HepG2 (cell line): Measurements from ENCODE around the gene MRPL48. TPM values are rescaled to one million over a fixed set of nuclear protein-coding genes. Genes with fewer than 3 reads are reported as not detected.

Experiments used
- ATAC-seq: fragments of 200-7000 bp; cut with Tn5 transposase; 3 replicates; pipeline ENCODE4 v1.9.1; 2020; ENCODE audit warnings: mild to moderate bottlenecking, moderate library complexity
- BruUV-seq: library from RNA; stranded (reverse); fragments of 400-500 nt; replicated peaks from 2 replicates; lab custom pipeline; 2021; lab: Mats Ljungman, UMichigan
- CTCF ChIA-PET: fragments of 300-600 bp; formaldehyde crosslinking; extraction: SDS; loops from one replicate; lab custom pipeline; 2021; ENCODE audit warnings: low total read pairs, inconsistent platforms, low intra/inter-chr PET ratio; lab: Yijun Ruan, JAX
- POLR2A ChIA-PET: fragments of 350-600 bp; sonication (Branson Sonifier 250); formaldehyde crosslinking; loops from one replicate; lab custom pipeline; 2020; ENCODE audit warnings: antibody characterized with exemption, inconsistent platforms; lab: Yijun Ruan, JAX
- DNase-seq: peaks from one replicate; pipeline ENCODE4 v3.0.0-alpha.2; 2015; ENCODE audit warnings: low spot score
- FAIRE-seq: peaks from 3 replicates; lab custom pipeline; 2011; peaks lifted over from hg19 to GRCh38; lab: Jason Lieb, UNC
- H2AFZ ChIP-seq: one replicate; pipeline ENCODE4 v1.6.1; 2011; ENCODE audit warnings: low read length, inconsistent platforms
- H3K27ac ChIP-seq: fragments of 300-600 bp; 3 replicates; pipeline ENCODE4 v1.8.0; 2011; ENCODE audit warnings: mixed run types, mild to moderate bottlenecking, mixed read lengths, low read length, inconsistent platforms; ENCODE audit not compliant: insufficient read depth; ENCODE audit errors: extremely low read length
- H3K27me3 ChIP-seq, 2 experiments: fragments of 200-600 bp in 1 of 2; 2 replicates in 1 of 2; 3 replicates in 1 of 2; pipeline versions ENCODE4 v1.6.0 to v1.8.0; 2011; ENCODE audit warnings: low read length in 2 of 2, mild to moderate bottlenecking in 2 of 2, moderate library complexity in 2 of 2, inconsistent platforms in 1 of 2; ENCODE audit not compliant: insufficient read depth in 2 of 2, control insufficient read depth in 1 of 2
- H3K36me3 ChIP-seq, 2 experiments: fragments of 200-600 bp in 1 of 2; replicated peaks in 1 of 2; 2 replicates in 1 of 2; 3 replicates in 1 of 2; pipeline versions ENCODE4 v1.5.1 to v1.8.0; 2011; ENCODE audit warnings: low read length in 2 of 2, inconsistent platforms in 1 of 2; ENCODE audit not compliant: insufficient read depth in 2 of 2, control insufficient read depth in 1 of 2
- H3K4me1 ChIP-seq: 2 replicates; pipeline ENCODE4 v1.5.1; 2012; ENCODE audit warnings: low read length, inconsistent platforms; ENCODE audit not compliant: insufficient read depth
- H3K4me2 ChIP-seq: 2 replicates; pipeline ENCODE4 v1.6.0; 2011; ENCODE audit warnings: low read depth, low read length, inconsistent platforms
- H3K4me3 ChIP-seq, 3 experiments: fragments of 200-600 bp in 1 of 3; sonication (generic), shearing (Covaris generic) in 1 of 3; replicated peaks in 1 of 3; 2 replicates each; pipeline ENCODE4 v1.5.1; 2011 to 2016; ENCODE audit warnings: low read length in 3 of 3, inconsistent platforms in 2 of 3, low read depth in 2 of 3, mild to moderate bottlenecking in 2 of 3, control low read depth in 1 of 3, mixed read lengths in 1 of 3; ENCODE audit not compliant: insufficient read depth in 1 of 3
- H3K79me2 ChIP-seq: one replicate; pipeline ENCODE4 v1.6.1; 2011; ENCODE audit warnings: low read length, inconsistent platforms; ENCODE audit not compliant: insufficient read depth
- H3K9ac ChIP-seq: 2 replicates; pipeline ENCODE4 v1.6.0; 2011; ENCODE audit warnings: mild to moderate bottlenecking, low read depth, low read length, inconsistent platforms; ENCODE audit not compliant: insufficient read depth
- H3K9me3 ChIP-seq: 2 replicates; pipeline ENCODE4 v1.5.1; 2012; ENCODE audit warnings: mild to moderate bottlenecking, low read length
- H4K20me1 ChIP-seq: 2 replicates; pipeline ENCODE4 v1.6.0; 2011; ENCODE audit warnings: inconsistent platforms, mild to moderate bottlenecking, low read length, moderate library complexity; ENCODE audit not compliant: insufficient read depth
- CENPX ChIP-seq: sonication (generic); formaldehyde crosslinking; IDR thresholded peaks from 2 replicates; pipeline ENCODE4 v1.9.0; 2021; ENCODE audit warnings: mild to moderate bottlenecking, missing genetic modification reagents, moderate library complexity
- CHD2 ChIP-seq: IDR thresholded peaks from 2 replicates; pipeline ENCODE4 v1.6.1; 2011; ENCODE audit warnings: low read depth, low read length, improper control_type of control experiment
- FOSL2 ChIP-seq: sonication (generic); formaldehyde crosslinking; IDR thresholded peaks from 2 replicates; pipeline ENCODE4 v1.4.0; 2020; ENCODE audit warnings: missing genetic modification reagents
- FOXC1 ChIP-seq: sonication (generic); formaldehyde crosslinking; IDR thresholded peaks from 2 replicates; pipeline ENCODE4 v1.8.0; 2022; ENCODE audit warnings: mild to moderate bottlenecking, missing genetic modification reagents, borderline replicate concordance
- HNRNPK ChIP-seq: fragments of 200-400 bp; formaldehyde crosslinking; IDR thresholded peaks from 2 replicates; pipeline ENCODE4 v1.6.1; 2018; ENCODE audit warnings: low read length, low read depth, moderate library complexity, mild to moderate bottlenecking; ENCODE audit not compliant: poor library complexity, severe bottlenecking
- NFAT5 ChIP-seq: sonication (generic); formaldehyde crosslinking; IDR thresholded peaks from 2 replicates; pipeline ENCODE4 v1.4.0; 2020; ENCODE audit warnings: missing genetic modification reagents
- NR2F1 ChIP-seq, 2 experiments: fragments of 450-650 bp in 1 of 2; formaldehyde crosslinking in 1 of 2; IDR thresholded peaks; 2 replicates each; pipeline versions ENCODE4 v1.5.0 to v1.6.1; 2016 to 2020; ENCODE audit warnings: mild to moderate bottlenecking in 1 of 2, missing compliant biosample characterization in 1 of 2, missing genetic modification reagents in 1 of 2, moderate library complexity in 1 of 2
- SSRP1 ChIP-seq: IDR thresholded peaks from 2 replicates; pipeline ENCODE4 v1.6.1; 2016; ENCODE audit warnings: control low read depth
- TBX3 ChIP-seq: fragments of 450-650 bp; IDR thresholded peaks from 2 replicates; pipeline ENCODE4 v1.6.1; 2017; ENCODE audit warnings: antibody characterized with exemption, mild to moderate bottlenecking, inconsistent platforms, borderline replicate concordance
- TGIF2 ChIP-seq: IDR thresholded peaks from 2 replicates; pipeline ENCODE4 v1.6.1; 2016; ENCODE audit warnings: control low read depth, missing compliant biosample characterization
- ZBTB8A ChIP-seq: sonication (generic); formaldehyde crosslinking; IDR thresholded peaks from 2 replicates; pipeline ENCODE4 v1.4.0; 2020; ENCODE audit warnings: mild to moderate bottlenecking, low read depth, missing genetic modification reagents, borderline replicate concordance
- ZFP36L1 ChIP-seq: sonication (generic); formaldehyde crosslinking; IDR thresholded peaks from 2 replicates; pipeline ENCODE4 v1.8.0; 2022; ENCODE audit warnings: mild to moderate bottlenecking, missing genetic modification reagents, moderate library complexity
- ZKSCAN8 ChIP-seq: IDR thresholded peaks from 2 replicates; pipeline ENCODE4 v1.6.1; 2016; ENCODE audit warnings: borderline replicate concordance, missing genetic modification reagents, missing compliant biosample characterization
- ZNF326 ChIP-seq: sonication (generic); formaldehyde crosslinking; IDR thresholded peaks from 2 replicates; pipeline ENCODE4 v1.4.0; 2020; ENCODE audit warnings: missing genetic modification reagents, borderline replicate concordance
- ZNF337 ChIP-seq: sonication (generic); formaldehyde crosslinking; IDR thresholded peaks from 2 replicates; pipeline ENCODE4 v1.5.1; 2020; ENCODE audit warnings: missing genetic modification reagents, low read depth, mild to moderate bottlenecking, borderline replicate concordance
- ZNF446 ChIP-seq: sonication (generic); formaldehyde crosslinking; IDR thresholded peaks from 2 replicates; pipeline ENCODE4 v1.5.0; 2020; ENCODE audit warnings: mild to moderate bottlenecking, missing genetic modification reagents
- ZNF460 ChIP-seq: sonication (generic); formaldehyde crosslinking; IDR thresholded peaks from 2 replicates; pipeline ENCODE4 v1.5.1; 2020; ENCODE audit warnings: missing genetic modification reagents, mild to moderate bottlenecking, borderline replicate concordance
- ZNF576 ChIP-seq: sonication (generic); formaldehyde crosslinking; IDR thresholded peaks from 2 replicates; pipeline ENCODE4 v1.4.0; 2020; ENCODE audit warnings: mild to moderate bottlenecking, missing genetic modification reagents
- ZNF652 ChIP-seq: IDR thresholded peaks from 2 replicates; pipeline ENCODE4 v1.6.1; 2016; ENCODE audit warnings: low read depth, borderline replicate concordance
- WGBS: methylation state at CpG from one replicate; pipeline ENCODE4 v1.1.6; 2017; ENCODE audit warnings: low lambda C conversion rate; 5-methylcytosine and 5-hydroxymethylcytosine counted together
- in situ Hi-C: cut with HindIII; loops from 2 replicates; pipeline ENCODE4 v1.10.0; 2017; ENCODE audit warnings: low pct_unique_long_range_greater_than_20kb; ENCODE audit not compliant: extremely low pct_ligation_motif_present
- intact Hi-C: fragments of 100-400 bp; cut with micrococcal nuclease; formaldehyde crosslinking; loops from one replicate; pipeline ENCODE4 v1.10.0; 2022; ENCODE audit not compliant: unreplicated experiment
- polyA plus RNA-seq, 8 experiments: library from polyadenylated mRNA; depleted of rRNA in 3 of 8; stranded (reverse) in 7 of 8; unstranded in 1 of 8; fragments of >200 nt; fragmentation: Illumina TruSeq in 4 of 8; extraction: Trizol in 4 of 8; gene quantifications; 2 replicates each; pipeline versions ENCODE4 v1.2.1 to v1.2.3, GENCODE V29; 2011 to 2016; ENCODE audit warnings: low read depth in 4 of 8, missing spikeins in 1 of 8, mixed read lengths in 1 of 8; ENCODE audit not compliant: insufficient read depth in 1 of 8
- total RNA-seq, 5 experiments: library from RNA; depleted of rRNA; stranded (reverse); fragments of >200 nt; fragmentation: Illumina TruSeq; extraction: Trizol; gene quantifications; 2 replicates each; pipeline ENCODE4 v1.2.3, GENCODE V29; 2016; ENCODE audit warnings: low read depth in 1 of 5

Gene MRPL48
- total and polyA plus RNA-seq, 2 of the 13 experiments (the other 11 are each of a cell fraction or from before 2014, with no cell fraction given): 61.2 to 67.9 TPM

- in situ Hi-C loops (no loop called here), intact Hi-C loops (no loop called here)
- Histone ChIP-seq H3K9ac (no peak overlapping the region), H3K4me3 (no peak overlapping the region), H3K4me1 (peaks cover 39% of the 10 kb centered on the region), H3K4me2 (no peak overlapping the region), H3K27me3 (no peaks in the 10 kb centered on the region), H3K27ac (peak overlapping the region; percentile 25), H2AFZ (no peak overlapping the region), H4K20me1 (no peaks in the 10 kb centered on the region), H3K9me3 (no peaks in the 10 kb centered on the region), H3K79me2 (no peaks in the 10 kb centered on the region), H3K36me3 (peaks cover 6 to 25% of the 10 kb centered on the region in 2 experiments; a peak in 4 of 5 replicates)
- ChIA-PET CTCF (no interaction called here), POLR2A (interaction anchor here (0.6 to 1.7 kb wide), 8 partner anchors 9 to 97 kb away, joined by 3 to 8 read pairs (median 4); partner anchors contain the start of genes COA4, MRPL48 and PAAF1)
- FAIRE-seq (no peak), DNase-seq (peak; percentile 52), ATAC-seq (peak; percentile 45)
- WGBS: 75% methylated on average over 2 of the region's 2 CpGs
- TF ChIP-seq ZNF460 (CRISPR knock-in tag): no peak
- no peak for TF ChIP-seq ZBTB8A (CRISPR knock-in tag)
- no peak for TF ChIP-seq NFAT5 (CRISPR knock-in tag)
- TF ChIP-seq ZNF652 (CRISPR knock-in tag): no peak
- TF ChIP-seq CHD2: no peak
- no peak for TF ChIP-seq ZKSCAN8 (CRISPR knock-in tag)
- no peak for TF ChIP-seq HNRNPK
- TF ChIP-seq ZNF337 (CRISPR knock-in tag): no peak
- no peak for TF ChIP-seq CENPX (CRISPR knock-in tag)
- TF ChIP-seq TGIF2: no peak
- TF ChIP-seq SSRP1 (CRISPR knock-in tag): 0 out of 2 replicates have a peak, but pooled peaks have one; percentile 24
- TF ChIP-seq TBX3: peak; percentile 37; the same call in 1 of the 2 replicates
- TF ChIP-seq ZNF326: no peak
- no peak for TF ChIP-seq ZFP36L1 (CRISPR knock-in tag)
- TF ChIP-seq ZNF576 (CRISPR knock-in tag): no peak
- TF ChIP-seq FOSL2 (CRISPR knock-in tag): peak; percentile 65
- TF ChIP-seq NR2F1 (CRISPR knock-in tag; IDR thresholded peaks at IDR 0.05): no peak
- TF ChIP-seq ZNF446: no peak
- no peak for TF ChIP-seq FOXC1
- no TSS peak for BruUV-seq
Observed at GRCh38 chr11:73866586-73866996, 78.9 kb downstream of the MRPL48 start.
